ENCODE results near the gene MYO5B.

- TF ChIP-seq CTCF (IDR thresholded peaks at IDR 0.05), result no peak
- TF ChIP-seq POLR2A (IDR thresholded peaks at IDR 0.05), result no peak
These were observed 361.1 kb downstream of the MYO5B start for GRCh38 chr18:49833814-49834213.

All from lower leg skin (tissue), 3 donors.